A549 (cell line): Measurements from ENCODE around the gene RAX2. TPM values are rescaled to one million over a fixed set of nuclear protein-coding genes. Genes with fewer than 3 reads are reported as not detected.

Experiments
- ATAC-seq, 2 experiments: fragments of 200-7000 bp in 1 of 2; fragments of >200 bp in 1 of 2; cut with Nextera tagmentation in 1 of 2; cut with Tn5 transposase in 1 of 2; 3 replicates each; pipeline versions ENCODE4 v1.8.0 to v1.9.1; 2018 to 2020; ENCODE audit warnings: mild to moderate bottlenecking in 1 of 2, moderate library complexity in 1 of 2
- CTCF ChIA-PET: fragments of 300-600 bp; sonication (Branson Sonifier 250); formaldehyde crosslinking; extraction: SDS; loops from one replicate; lab custom pipeline; 2021; ENCODE audit warnings: antibody characterized with exemption, inconsistent platforms; lab: Yijun Ruan, JAX
- POLR2A ChIA-PET: fragments of 350-600 bp; formaldehyde crosslinking; extraction: SDS; loops from one replicate; lab custom pipeline; 2021; ENCODE audit warnings: antibody characterized with exemption, inconsistent platforms; lab: Yijun Ruan, JAX
- DNase-seq, 2 experiments: peaks; one replicate each; pipeline versions ENCODE4 v3.0.0 to v3.0.0-alpha.2; 2011 to 2016; ENCODE audit warnings: low read depth in 1 of 2, low spot score in 1 of 2
- FAIRE-seq: peaks from 2 replicates; lab custom pipeline; 2011; peaks lifted over from hg19 to GRCh38; lab: Jason Lieb, UNC
- H3K27ac ChIP-seq, 2 experiments: fragments of >200 bp; sonication (Bioruptor Twin); formaldehyde crosslinking; 3 replicates each; pipeline ENCODE4 v1.5.1; 2016 to 2017
- H3K4me1 ChIP-seq: fragments of >200 bp; sonication (Bioruptor Twin); formaldehyde crosslinking; 3 replicates; pipeline ENCODE4 v1.6.1; 2016
- H3K4me2 ChIP-seq: fragments of >200 bp; sonication (Bioruptor Twin); formaldehyde crosslinking; 3 replicates; pipeline ENCODE4 v1.6.1; 2016
- H3K4me3 ChIP-seq: fragments of >200 bp; sonication (Bioruptor Twin); formaldehyde crosslinking; 3 replicates; pipeline ENCODE4 v1.5.1; 2016
- H3K9me3 ChIP-seq: fragments of >200 bp; sonication (Bioruptor Twin); formaldehyde crosslinking; 3 replicates; pipeline ENCODE4 v1.6.1; 2016
- CBX8 ChIP-seq: fragments of 200-600 bp; sonication (generic); IDR thresholded peaks from 2 replicates; pipeline ENCODE4 v1.6.1; 2016
- CHD2 ChIP-seq: fragments of 150-350 bp; IDR thresholded peaks from 2 replicates; pipeline ENCODE4 v1.6.1; 2014; ENCODE audit warnings: low read length; ENCODE audit not compliant: partially characterized antibody
- CHD4 ChIP-seq: fragments of 200-600 bp; sonication (generic); IDR thresholded peaks from 2 replicates; pipeline ENCODE4 v1.6.1; 2016; ENCODE audit warnings: antibody characterized with exemption, mild to moderate bottlenecking, borderline replicate concordance
- CTCF ChIP-seq: fragments of >200 bp; sonication (Bioruptor Twin); formaldehyde crosslinking; IDR thresholded peaks from 3 replicates; pipeline ENCODE4 v1.5.1; 2016
- ELK1 ChIP-seq: fragments of 150-350 bp; IDR thresholded peaks from 2 replicates; pipeline ENCODE4 v1.6.1; 2014; ENCODE audit warnings: low read depth, mild to moderate bottlenecking, low read length
- GATA3 ChIP-seq: IDR thresholded peaks from 2 replicates; pipeline ENCODE4 v1.6.1; 2012; ENCODE audit warnings: borderline replicate concordance
- HDAC2 ChIP-seq: fragments of 200-600 bp; sonication (generic); IDR thresholded peaks from 2 replicates; pipeline ENCODE4 v1.6.1; 2016
- HES2 ChIP-seq: fragments of >200 bp; sonication (Bioruptor Twin); formaldehyde crosslinking; IDR thresholded peaks from 2 replicates; pipeline ENCODE4 v1.6.1; 2016
- HMGXB4 ChIP-seq: fragments of 250-450 bp; sonication (Bioruptor Pico); IDR thresholded peaks from 2 replicates; pipeline ENCODE4 v1.5.0; 2021; ENCODE audit warnings: mild to moderate bottlenecking, moderate library complexity, borderline replicate concordance
- JUNB ChIP-seq: fragments of >200 bp; sonication (Bioruptor Twin); formaldehyde crosslinking; IDR thresholded peaks from 2 replicates; pipeline ENCODE4 v1.6.1; 2016
- KDM1A ChIP-seq: fragments of 200-600 bp; sonication (generic); IDR thresholded peaks from 2 replicates; pipeline ENCODE4 v1.6.1; 2016; ENCODE audit warnings: low read depth, mild to moderate bottlenecking
- MAFK ChIP-seq: fragments of 450-650 bp; IDR thresholded peaks from 2 replicates; pipeline ENCODE4 v1.6.1; 2014; ENCODE audit not compliant: partially characterized antibody
- MAZ ChIP-seq: fragments of 150-350 bp; IDR thresholded peaks from 2 replicates; pipeline ENCODE4 v1.6.1; 2014; ENCODE audit warnings: antibody characterized with exemption, low read depth, low read length, borderline replicate concordance
- RCOR1 ChIP-seq: fragments of 150-350 bp; IDR thresholded peaks from 2 replicates; pipeline ENCODE4 v1.6.1; 2014; ENCODE audit warnings: antibody characterized with exemption, low read length, low read depth
- RFX5 ChIP-seq: fragments of 450-650 bp; IDR thresholded peaks from 2 replicates; pipeline ENCODE4 v1.7.1; 2014; ENCODE audit warnings: antibody characterized with exemption, mild to moderate bottlenecking, moderate library complexity
- TP53 ChIP-seq: fragments of 250-450 bp; sonication (Bioruptor Pico); IDR thresholded peaks from 2 replicates; pipeline ENCODE4 v1.5.0; 2021; ENCODE audit warnings: mild to moderate bottlenecking, moderate library complexity
- USF2 ChIP-seq: fragments of 450-650 bp; IDR thresholded peaks from 2 replicates; pipeline ENCODE4 v1.6.1; 2014; ENCODE audit warnings: antibody characterized with exemption
- ZFP36 ChIP-seq: fragments of 450-650 bp; IDR thresholded peaks from 2 replicates; pipeline ENCODE4 v1.6.1; 2014; ENCODE audit warnings: borderline replicate concordance; ENCODE audit not compliant: partially characterized antibody
- ZNF302 ChIP-seq: fragments of 250-450 bp; sonication (Bioruptor Pico); IDR thresholded peaks from 2 replicates; pipeline ENCODE4 v1.9.0; 2021; ENCODE audit warnings: inconsistent platforms, mild to moderate bottlenecking, moderate library complexity
- ZSCAN20 ChIP-seq: fragments of 250-450 bp; sonication (Bioruptor Pico); IDR thresholded peaks from 2 replicates; pipeline ENCODE4 v1.8.0; 2022; ENCODE audit warnings: mild to moderate bottlenecking, moderate library complexity
- WGBS: methylation state at CpG from one replicate; pipeline ENCODE4 v1.1.6; 2017; ENCODE audit errors: missing lambda C conversion rate; 5-methylcytosine and 5-hydroxymethylcytosine counted together
- polyA plus RNA-seq, 4 experiments: library from polyadenylated mRNA; depleted of rRNA in 3 of 4; stranded (reverse); fragments of >200 nt; fragmentation: RNase III in 1 of 4; extraction: RNeasy Plus Mini Kit Qiagen cat#74134 plus additional on column Dnase treatment in 1 of 4; gene quantifications; 2 replicates in 3 of 4; 3 replicates in 1 of 4; pipeline ENCODE4 v1.2.3, GENCODE V29; 2011 to 2017

The RAX2 gene
- polyA plus RNA-seq, 2 of the 4 experiments (the other 2 are of a cell fraction) = not detected

GRCh38 chr19:3730457-3730958 lies 41.5 kb downstream of the RAX2 start:
- no peak for FAIRE-seq
- TF ChIP-seq HES2 (no peak), HDAC2 (no peak), ZNF302 (CRISPR knock-in tag) (no peak), ZFP36 (no peak), RFX5 (no peak), CTCF (no peak), RCOR1 (no peak), ELK1 (no peak), MAZ (no peak), USF2 (no peak)
- TF ChIP-seq, all 56 proteins: peak for 0
- ChIA-PET CTCF (interaction anchor here (1.0 to 1.2 kb wide), 2 partner anchors 9 to 473 kb away, joined by 3 read pairs; no protein-coding TSS in a partner anchor), POLR2A (no interaction called here)
- ATAC-seq = no peak
- H3K9me3 ChIP-seq = no peaks in the 10 kb centered on the region
- H3K4me3 ChIP-seq = no peak overlapping the region
- H3K27ac ChIP-seq = no peak overlapping the region
- 87% methylated on average over 14 of the region's 32 CpGs for WGBS
- H3K4me2 ChIP-seq = no peak overlapping the region
- peaks cover 15% of the 10 kb centered on the region for H3K4me1 ChIP-seq
- DNase-seq = no peak

- ATAC-seq = peak in 1 of 2 experiments; percentile 36; a peak in 3 of 6 replicates
- ChIA-PET CTCF (no interaction called here), POLR2A (no interaction called here)
- no peak overlapping the region for H3K4me2 ChIP-seq
- H3K27ac ChIP-seq = no peak overlapping the region
- 54% methylated on average over 12 of the region's 14 CpGs for WGBS
- no peak for FAIRE-seq
- TF ChIP-seq RFX5 = no peak
- no peak for TF ChIP-seq CHD2
- no peak for TF ChIP-seq GATA3
- no peak for TF ChIP-seq MAFK
- no peak for TF ChIP-seq ZSCAN20 (CRISPR knock-in tag)
- no peak for TF ChIP-seq HMGXB4 (CRISPR knock-in tag)
- DNase-seq = no peak
- no peak overlapping the region for H3K4me3 ChIP-seq
- H3K4me1 ChIP-seq = peaks cover 30% of the 10 kb centered on the region
- H3K9me3 ChIP-seq = no peaks in the 10 kb centered on the region
These were observed 46.3 kb downstream of the RAX2 start for GRCh38 chr19:3725640-3726310.

- no peak overlapping the region for H3K4me2 ChIP-seq
- POLR2A ChIA-PET = no interaction called here
- H3K4me1 ChIP-seq = peaks cover 36% of the 10 kb centered on the region
- H3K27ac ChIP-seq = no peak overlapping the region
- FAIRE-seq = no peak
- TF ChIP-seq KDM1A (no peak), HDAC2 (no peak), CHD4 (no peak), USF2 (no peak), CBX8 (no peak), TP53 (no peak), JUNB (no peak), ZFP36 (no peak), ELK1 (no peak)
- no peaks in the 10 kb centered on the region for H3K9me3 ChIP-seq
- CTCF ChIA-PET = interaction anchor here (0.6 to 0.7 kb wide), 4 partner anchors 13 to 301 kb away, joined by 3 read pairs; no protein-coding TSS in a partner anchor
- H3K4me3 ChIP-seq = no peak overlapping the region
- DNase-seq = no peak
- WGBS = 63% methylated on average over 3 of the region's 3 CpGs
- no peak for ATAC-seq
These were observed 46.9 kb downstream of the RAX2 start for GRCh38 chr19:3725121-3725520.
